Right lobe of liver (tissue), 6 donors: ENCODE measurements around the gene CACNA1C. TPM values are rescaled to one million over a fixed set of nuclear protein-coding genes. Genes with fewer than 3 reads are reported as not detected.

Experiments
- ATAC-seq, 4 donors: fragments of 200-7000 bp; cut with Tn5 transposase; one replicate each; pipeline ENCODE4 v1.9.1; 2020; ENCODE audit warnings: mild to moderate bottlenecking in 4 of 4, moderate library complexity in 4 of 4
- DNase-seq, 3 donors: peaks; one replicate each; pipeline ENCODE4 v3.0.0-alpha.2; 2020
- H3K27ac ChIP-seq, 3 donors: fragments of 200-600 bp; one replicate each; pipeline ENCODE4 v1.8.0; 2022
- H3K27me3 ChIP-seq, 2 donors: fragments of 200-600 bp; one replicate each; pipeline ENCODE4 v1.8.0; 2022
- H3K36me3 ChIP-seq, 4 donors: fragments of 200-600 bp; sonication (generic) in 1 of 4; one replicate each; pipeline versions ENCODE4 v1.5.1 to v1.8.0; 2017 to 2022; ENCODE audit warnings: control low read depth in 1 of 4
- H3K4me1 ChIP-seq, 4 donors: fragments of 200-600 bp; sonication (generic) in 1 of 4; one replicate each; pipeline versions ENCODE4 v1.5.1 to v1.8.0; 2017 to 2022; ENCODE audit warnings: control low read depth in 1 of 4
- H3K4me3 ChIP-seq, 3 donors: fragments of 200-600 bp; one replicate each; pipeline ENCODE4 v1.8.0; 2022
- H3K9me3 ChIP-seq, 4 donors: fragments of 200-600 bp; sonication (generic) in 1 of 4; one replicate each; pipeline versions ENCODE4 v1.5.1 to v1.8.0; 2017 to 2022; ENCODE audit warnings: control low read depth in 1 of 4
- CTCF ChIP-seq, 4 donors: fragments of 200-600 bp in 3 of 4; fragments of 450-650 bp in 1 of 4; IDR thresholded peaks; one replicate each; pipeline versions ENCODE4 v1.5.1 to v1.8.0; 2016 to 2022; ENCODE audit warnings: antibody characterized with exemption in 4 of 4, mild to moderate bottlenecking in 2 of 4
- POLR2A ChIP-seq: fragments of 450-650 bp; IDR thresholded peaks from one replicate; pipeline ENCODE4 v1.6.1; 2017; ENCODE audit warnings: antibody characterized with exemption, mild to moderate bottlenecking
- WGBS: methylation state at CpG from one replicate; pipeline ENCODE4 v1.1.6; 2018; ENCODE audit warnings: low coverage, low lambda C conversion rate; ENCODE audit not compliant: insufficient coverage; ENCODE audit errors: missing lambda C conversion rate; 5-methylcytosine and 5-hydroxymethylcytosine counted together
- intact Hi-C, 2 donors: fragments of 100-400 bp; cut with DNase I; formaldehyde crosslinking; loops; one replicate each; pipeline versions ENCODE4 v1.11.2 to v1.14.1; 2022
- total RNA-seq, 6 experiments: library from RNA; depleted of rRNA in 2 of 6; stranded (reverse); fragments of >200 nt in 2 of 6; fragmentation: NEBNext Ultra II Directional in 3 of 6; extraction: Animal tissue kit (Norgen Biotek cat#: 25700) in 3 of 6; gene quantifications; one replicate each; pipeline versions ENCODE4 v1.1.0 to v1.2.4, GENCODE V29; 2016 to 2023
- donor health status: DM: no; HTN: yes; CAD: no.
- donor health status: DM: no; HTN: no; CAD: no.
- donor health status: DM: no; HTN: no; CAD: no.
- donor health status: DM: no; HTN: yes; CAD: no.
- donor health status: DM: no; HTN: yes; CAD: no.

Gene CACNA1C
- total RNA-seq, 6 experiments from 2014 or later = 0.18 to 1.0 (median 0.57) TPM

- ATAC-seq = no peak
- H3K27me3 ChIP-seq = no peaks in the 10 kb centered on the region
Observed at GRCh38 chr12:2304223-2304622, 251.4 kb downstream of the CACNA1C start.

GRCh38 chr12:2306012-2306411 lies 253.2 kb downstream of the CACNA1C start:
- no CpG with 5 or more reads among the region's 3 CpGs for WGBS
- TF ChIP-seq POLR2A = no peak
- no peak for TF ChIP-seq CTCF (IDR thresholded peaks at IDR 0.05)

More at GRCh38 chr12:2304223-2304622, 251.4 kb downstream of the CACNA1C start:
- 47% methylated on average over 5 of the region's 12 CpGs for WGBS
- no peaks in the 10 kb centered on the region for H3K36me3 ChIP-seq
- intact Hi-C loops = no loop called here
- DNase-seq = no peak
- no peaks in the 10 kb centered on the region for H3K4me1 ChIP-seq
- no peak overlapping the region for H3K4me3 ChIP-seq
- TF ChIP-seq CTCF (IDR thresholded peaks at IDR 0.05) (no peak), POLR2A (no peak)
- no peak overlapping the region for H3K27ac ChIP-seq
- H3K9me3 ChIP-seq = no peaks in the 10 kb centered on the region

GRCh38 chr12:2306735-2307134 lies 253.9 kb downstream of the CACNA1C start:
- TF ChIP-seq CTCF (IDR thresholded peaks at IDR 0.05) (no peak), POLR2A (no peak)
- no peak for ATAC-seq
- WGBS = 74% methylated on average over 2 of the region's 4 CpGs
- no peak overlapping the region for H3K4me3 ChIP-seq
- no peaks in the 10 kb centered on the region for H3K4me1 ChIP-seq
- H3K27ac ChIP-seq = no peak overlapping the region
- H3K27me3 ChIP-seq = no peaks in the 10 kb centered on the region
- no peak for DNase-seq
- no peaks in the 10 kb centered on the region for H3K36me3 ChIP-seq
- no peaks in the 10 kb centered on the region for H3K9me3 ChIP-seq
- intact Hi-C loops = no loop called here

More at GRCh38 chr12:2306012-2306411, 253.2 kb downstream of the CACNA1C start:
- H3K27ac ChIP-seq = no peak overlapping the region
- H3K9me3 ChIP-seq = no peaks in the 10 kb centered on the region
- H3K4me1 ChIP-seq = no peaks in the 10 kb centered on the region
- intact Hi-C loops = no loop called here
- no peaks in the 10 kb centered on the region for H3K27me3 ChIP-seq
- no peaks in the 10 kb centered on the region for H3K36me3 ChIP-seq
- DNase-seq = no peak
- no peak for ATAC-seq
- H3K4me3 ChIP-seq = no peak overlapping the region

- no peak for DNase-seq
Observed at GRCh38 chr12:2307550-2307949, 254.8 kb downstream of the CACNA1C start.

More at GRCh38 chr12:2307550-2307949, 254.8 kb downstream of the CACNA1C start:
- H3K36me3 ChIP-seq = no peaks in the 10 kb centered on the region
- no peak overlapping the region for H3K4me3 ChIP-seq
- no peaks in the 10 kb centered on the region for H3K4me1 ChIP-seq
- no peak for ATAC-seq
- intact Hi-C loops = no loop called here
- TF ChIP-seq POLR2A (no peak), CTCF (IDR thresholded peaks at IDR 0.05) (no peak)
- 34% methylated on average over 2 of the region's 3 CpGs for WGBS
- no peak overlapping the region for H3K27ac ChIP-seq
- H3K27me3 ChIP-seq = no peaks in the 10 kb centered on the region
- no peaks in the 10 kb centered on the region for H3K9me3 ChIP-seq
